ENCODE results near the gene IPPK.

The IPPK gene

GRCh38 chr9:92650296-92650695 is 19.6 kb downstream of the IPPK start:
- no peaks in the 10 kb centered on the region for H3K4me1 ChIP-seq (ENCODE audit: control insufficient read depth in 2 of 2, insufficient read depth in 1 of 2, low read depth in 1 of 2, low read length in 2 of 2)
- H2AK5ac ChIP-seq (ENCODE audit: low read depth, low read length) = no peak overlapping the region
- H2BK15ac ChIP-seq (ENCODE audit: low read length) = no peak overlapping the region
- H2AFZ ChIP-seq (ENCODE audit: low read length) = no peak overlapping the region
- no peak overlapping the region for H3K4ac ChIP-seq (ENCODE audit: low read length)
- no peak overlapping the region for H3K4me2 ChIP-seq (ENCODE audit: insufficient read depth, low read length, poor library complexity, severe bottlenecking)
- H2BK120ac ChIP-seq (ENCODE audit: low read depth, low read length) = no peak overlapping the region
- H2BK5ac ChIP-seq (ENCODE audit: low read length) = no peak overlapping the region
- no peaks in the 10 kb centered on the region for H3K27me3 ChIP-seq (ENCODE audit: control insufficient read depth in 3 of 3, insufficient read depth in 3 of 3, low read depth in 1 of 3, low read length in 3 of 3)
- no CpG with 5 or more reads among the region's 6 CpGs for WGBS, 2 donors (ENCODE audit: extremely low coverage in 2 of 2, insufficient read length in 2 of 2, insufficient replicate concordance in 1 of 2)
- H3K27ac ChIP-seq (replicated peaks; ENCODE audit: low read length) = no peak overlapping the region
- peaks cover 0 to 1% of the 10 kb centered on the region in 2 donors for H3K9me3 ChIP-seq (replicated peaks in 1 of 2; ENCODE audit: control insufficient read depth in 2 of 2, insufficient read depth in 1 of 2, low read depth in 1 of 2, low read length in 2 of 2)
- H3K18ac ChIP-seq (ENCODE audit: low read length) = no peak overlapping the region
- DNase-seq (ENCODE audit: low spot score) = no peak
- no peak overlapping the region for H3K4me3 ChIP-seq (ENCODE audit: low read length in 2 of 2)
- no peak overlapping the region for H3K14ac ChIP-seq (ENCODE audit: low read length)
- no peak overlapping the region for H2BK12ac ChIP-seq (ENCODE audit: low read length)
- H3K23ac ChIP-seq (ENCODE audit: low read depth, low read length, poor library complexity) = no peak overlapping the region
- H3K79me1 ChIP-seq (ENCODE audit: low read depth, low read length) = peaks cover 2% of the 10 kb centered on the region
- no peak overlapping the region for H3K9ac ChIP-seq (ENCODE audit: low read depth, low read length, poor library complexity)
- H4K8ac ChIP-seq (ENCODE audit: low read depth, low read length) = no peak overlapping the region
- no peak overlapping the region for H4K91ac ChIP-seq (ENCODE audit: low read depth, low read length, poor library complexity)
- peaks cover 26 to 65% of the 10 kb centered on the region in 2 donors for H3K36me3 ChIP-seq (replicated peaks in 1 of 2; ENCODE audit: control insufficient read depth in 2 of 2, insufficient read depth in 2 of 2, low read length in 2 of 2)

DNA sequence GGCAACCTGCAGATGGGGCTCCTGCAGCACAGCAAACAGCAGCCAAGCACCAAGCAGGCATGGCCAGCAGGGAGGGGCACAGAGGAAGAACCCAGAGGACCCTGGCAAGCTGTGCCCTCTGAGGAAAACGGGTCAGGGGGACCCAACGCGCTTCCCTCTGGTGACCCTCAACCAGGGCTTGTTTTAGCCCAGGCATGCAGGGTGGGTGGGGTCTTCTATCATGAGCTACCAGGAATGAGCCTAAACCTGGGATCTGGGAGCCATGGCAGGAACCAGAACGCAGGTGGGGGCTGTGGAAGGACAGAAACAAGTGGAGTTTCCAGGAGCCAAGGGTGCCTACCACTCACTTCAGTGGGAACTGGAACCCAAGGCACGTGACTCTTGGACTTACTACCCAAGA is 20.9 kb downstream of the IPPK start:
- WGBS, 2 donors (ENCODE audit: extremely low coverage in 2 of 2, insufficient read length in 2 of 2, insufficient replicate concordance in 1 of 2) = no CpG with 5 or more reads among the region's 5 CpGs
- no peak overlapping the region for H2AFZ ChIP-seq (ENCODE audit: low read length)

DNA sequence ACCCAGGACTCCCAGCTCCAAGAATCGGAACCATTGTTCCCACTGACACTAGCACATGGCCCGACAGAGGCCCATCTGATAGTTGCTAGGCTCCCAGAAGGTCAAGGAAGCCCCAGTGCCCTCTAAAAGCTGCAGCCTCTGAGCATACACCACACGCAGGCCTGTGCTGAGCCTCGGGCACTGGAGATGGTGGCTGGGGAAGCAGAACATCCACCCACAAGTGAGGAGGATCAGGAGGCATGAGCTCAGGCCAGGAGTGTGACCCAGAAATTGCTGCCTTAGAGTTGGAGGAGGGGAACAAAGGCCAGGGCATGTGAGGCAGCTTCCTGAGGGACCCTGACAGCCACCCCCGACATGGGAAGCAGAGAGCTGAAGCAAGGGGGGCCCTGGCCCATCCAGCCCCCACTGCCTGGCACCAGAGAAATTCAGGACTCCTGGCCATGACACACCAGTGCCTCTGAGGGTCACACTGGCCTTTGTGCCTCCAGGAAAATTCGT is 21.4 kb downstream of the IPPK start:
- no peak overlapping the region for H3K4ac ChIP-seq (ENCODE audit: low read length)
- H2BK15ac ChIP-seq (ENCODE audit: low read length) = no peak overlapping the region
- no peak overlapping the region for H3K18ac ChIP-seq (ENCODE audit: low read length)
- no CpG with 5 or more reads among the region's 6 CpGs for WGBS, 2 donors (ENCODE audit: extremely low coverage in 2 of 2, insufficient read length in 2 of 2, insufficient replicate concordance in 1 of 2)
- no peak overlapping the region for H3K4me2 ChIP-seq (ENCODE audit: insufficient read depth, low read length, poor library complexity, severe bottlenecking)
- peaks cover 0 to 1% of the 10 kb centered on the region in 2 donors for H3K9me3 ChIP-seq (replicated peaks in 1 of 2; ENCODE audit: control insufficient read depth in 2 of 2, insufficient read depth in 1 of 2, low read depth in 1 of 2, low read length in 2 of 2)
- peak overlapping the region; percentile 43 for H2BK5ac ChIP-seq (ENCODE audit: low read length)
- peaks cover 26 to 71% of the 10 kb centered on the region in 2 donors for H3K36me3 ChIP-seq (replicated peaks in 1 of 2; ENCODE audit: control insufficient read depth in 2 of 2, insufficient read depth in 2 of 2, low read length in 2 of 2)
- H2BK120ac ChIP-seq (ENCODE audit: low read depth, low read length) = no peak overlapping the region
- H3K27ac ChIP-seq (replicated peaks; ENCODE audit: low read length) = no peak overlapping the region
- no peak for DNase-seq (ENCODE audit: low spot score)
- H4K8ac ChIP-seq (ENCODE audit: low read depth, low read length) = no peak overlapping the region
- no peak overlapping the region for H2AFZ ChIP-seq (ENCODE audit: low read length)
- no peak overlapping the region for H3K14ac ChIP-seq (ENCODE audit: low read length)
- H3K9ac ChIP-seq (ENCODE audit: low read depth, low read length, poor library complexity) = no peak overlapping the region
- no peak overlapping the region for H3K23ac ChIP-seq (ENCODE audit: low read depth, low read length, poor library complexity)
- no peak overlapping the region for H4K91ac ChIP-seq (ENCODE audit: low read depth, low read length, poor library complexity)
- H3K4me1 ChIP-seq (ENCODE audit: control insufficient read depth in 2 of 2, insufficient read depth in 1 of 2, low read depth in 1 of 2, low read length in 2 of 2) = no peaks in the 10 kb centered on the region
- peak overlapping the region in 1 of 2 donors; percentile 0 for H3K4me3 ChIP-seq (ENCODE audit: low read length in 2 of 2)
- H2BK12ac ChIP-seq (ENCODE audit: low read length) = no peak overlapping the region
- no peak overlapping the region for H2AK5ac ChIP-seq (ENCODE audit: low read depth, low read length)
- H3K27me3 ChIP-seq (ENCODE audit: control insufficient read depth in 3 of 3, insufficient read depth in 3 of 3, low read depth in 1 of 3, low read length in 3 of 3) = no peaks in the 10 kb centered on the region
- no peaks in the 10 kb centered on the region for H3K79me1 ChIP-seq (ENCODE audit: low read depth, low read length)

More for the DNA sequence above, 20.9 kb downstream of the IPPK start:
- Histone ChIP-seq H3K18ac (ENCODE audit: low read length) (no peak overlapping the region), H2BK120ac (ENCODE audit: low read depth, low read length) (no peak overlapping the region), H3K36me3 (replicated peaks in 1 of 2; ENCODE audit: control insufficient read depth in 2 of 2, insufficient read depth in 2 of 2, low read length in 2 of 2) (peaks cover 26 to 66% of the 10 kb centered on the region in 2 donors), H3K9ac (ENCODE audit: low read depth, low read length, poor library complexity) (peak overlapping the region; percentile 2), H3K14ac (ENCODE audit: low read length) (no peak overlapping the region), H3K79me1 (ENCODE audit: low read depth, low read length) (no peaks in the 10 kb centered on the region), H3K27ac (replicated peaks; ENCODE audit: low read length) (no peak overlapping the region), H3K27me3 (ENCODE audit: control insufficient read depth in 3 of 3, insufficient read depth in 3 of 3, low read depth in 1 of 3, low read length in 3 of 3) (no peaks in the 10 kb centered on the region), H2AK5ac (ENCODE audit: low read depth, low read length) (no peak overlapping the region), H3K9me3 (replicated peaks in 1 of 2; ENCODE audit: control insufficient read depth in 2 of 2, insufficient read depth in 1 of 2, low read depth in 1 of 2, low read length in 2 of 2) (peaks cover 0 to 1% of the 10 kb centered on the region in 2 donors), H3K4ac (ENCODE audit: low read length) (no peak overlapping the region), H4K91ac (ENCODE audit: low read depth, low read length, poor library complexity) (no peak overlapping the region), H3K4me3 (ENCODE audit: low read length in 2 of 2) (no peak overlapping the region), H4K8ac (ENCODE audit: low read depth, low read length) (no peak overlapping the region), H2BK5ac (ENCODE audit: low read length) (peak overlapping the region; percentile 43), H3K23ac (ENCODE audit: low read depth, low read length, poor library complexity) (no peak overlapping the region), H2BK12ac (ENCODE audit: low read length) (no peak overlapping the region), H2BK15ac (ENCODE audit: low read length) (no peak overlapping the region), H3K4me2 (ENCODE audit: insufficient read depth, low read length, poor library complexity, severe bottlenecking) (no peak overlapping the region), H3K4me1 (ENCODE audit: control insufficient read depth in 2 of 2, insufficient read depth in 1 of 2, low read depth in 1 of 2, low read length in 2 of 2) (no peaks in the 10 kb centered on the region)
- DNase-seq (ENCODE audit: low spot score) = no peak

DNA sequence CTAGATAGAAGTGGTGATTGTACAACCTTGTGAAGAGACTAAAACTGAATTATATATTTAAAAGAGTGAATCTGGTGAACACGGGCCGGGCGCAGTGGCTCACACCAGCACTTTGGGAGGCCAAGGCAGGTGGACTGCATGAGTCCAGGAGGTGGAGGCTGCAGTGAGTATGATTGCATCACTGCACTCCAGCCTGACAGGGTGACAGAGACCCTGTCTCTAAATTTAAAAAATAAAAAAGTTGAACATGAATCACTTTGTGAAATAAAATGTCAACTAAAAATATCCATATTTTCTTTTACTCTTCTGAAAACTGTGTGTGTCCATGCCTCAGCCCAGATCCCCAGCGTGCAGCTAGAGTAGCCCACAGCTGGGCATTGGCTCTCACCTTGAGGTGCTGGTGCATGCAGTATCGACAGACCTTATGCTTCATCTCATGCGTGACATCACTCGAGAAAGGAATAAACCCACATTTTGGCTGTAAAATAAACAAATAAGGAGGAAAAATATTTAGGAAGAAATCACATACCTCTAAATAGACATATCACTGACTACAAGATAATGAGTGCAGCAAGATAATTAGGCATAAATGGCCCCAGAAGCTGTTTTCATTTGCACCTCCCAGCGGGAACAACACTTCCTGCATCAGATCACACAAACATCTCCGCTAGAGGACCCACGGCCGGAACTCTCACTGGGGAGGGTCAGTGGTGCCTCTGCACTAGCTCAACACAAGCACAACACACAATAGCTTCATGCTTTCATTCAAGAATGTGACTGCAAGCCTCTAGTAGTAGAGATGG is 22.1 kb downstream of the IPPK start:
- Histone ChIP-seq H3K4me2 (ENCODE audit: insufficient read depth, low read length, poor library complexity, severe bottlenecking) (no peak overlapping the region), H2AFZ (ENCODE audit: low read length) (no peak overlapping the region), H3K23ac (ENCODE audit: low read depth, low read length, poor library complexity) (no peak overlapping the region), H3K18ac (ENCODE audit: low read length) (no peak overlapping the region), H3K27ac (replicated peaks; ENCODE audit: low read length) (no peak overlapping the region), H2BK120ac (ENCODE audit: low read depth, low read length) (no peak overlapping the region), H3K4ac (ENCODE audit: low read length) (no peak overlapping the region), H3K27me3 (ENCODE audit: control insufficient read depth in 3 of 3, insufficient read depth in 3 of 3, low read depth in 1 of 3, low read length in 3 of 3) (no peaks in the 10 kb centered on the region), H3K14ac (ENCODE audit: low read length) (no peak overlapping the region), H2AK5ac (ENCODE audit: low read depth, low read length) (no peak overlapping the region), H2BK15ac (ENCODE audit: low read length) (no peak overlapping the region), H3K4me3 (ENCODE audit: low read length in 2 of 2) (no peak overlapping the region), H3K9me3 (replicated peaks in 1 of 2; ENCODE audit: control insufficient read depth in 2 of 2, insufficient read depth in 1 of 2, low read depth in 1 of 2, low read length in 2 of 2) (peaks cover 0 to under 1% of the 10 kb centered on the region in 2 donors), H2BK12ac (ENCODE audit: low read length) (no peak overlapping the region), H3K79me1 (ENCODE audit: low read depth, low read length) (no peaks in the 10 kb centered on the region), H2BK5ac (ENCODE audit: low read length) (no peak overlapping the region), H3K36me3 (replicated peaks in 1 of 2; ENCODE audit: control insufficient read depth in 2 of 2, insufficient read depth in 2 of 2, low read length in 2 of 2) (peaks cover 24 to 78% of the 10 kb centered on the region in 2 donors), H4K8ac (ENCODE audit: low read depth, low read length) (no peak overlapping the region), H4K91ac (ENCODE audit: low read depth, low read length, poor library complexity) (no peak overlapping the region), H3K9ac (ENCODE audit: low read depth, low read length, poor library complexity) (no peak overlapping the region), H3K4me1 (ENCODE audit: control insufficient read depth in 2 of 2, insufficient read depth in 1 of 2, low read depth in 1 of 2, low read length in 2 of 2) (no peaks in the 10 kb centered on the region)
- no peak for DNase-seq (ENCODE audit: low spot score)
- whole genome bisulfite sequencing, 2 donors (ENCODE audit: extremely low coverage in 2 of 2, insufficient read length in 2 of 2, insufficient replicate concordance in 1 of 2) = no CpG with 5 or more reads among the region's 11 CpGs

Measured in neuronal stem cell (in vitro differentiated cells).